GM12864 (cell line): ENCODE measurements around the gene KRT7.

ENCODE experiments used
- DNase-seq: peaks from one replicate; pipeline ENCODE4 v3.0.0-alpha.2; 2011; ENCODE audit warnings: low read depth
- H3K4me3 ChIP-seq: 2 replicates; pipeline ENCODE4 v1.5.1; 2011; ENCODE audit warnings: mild to moderate bottlenecking, low read depth, low read length, control low read depth
- TF ChIP-seq, protein P1 (sequence below): IDR thresholded peaks from 2 replicates; pipeline ENCODE4 v1.5.1; 2011; ENCODE audit warnings: low read depth, mild to moderate bottlenecking, moderate library complexity, low read length, control low read depth, inconsistent platforms; ENCODE audit errors: missing control alignments

The KRT7 gene

DNA sequence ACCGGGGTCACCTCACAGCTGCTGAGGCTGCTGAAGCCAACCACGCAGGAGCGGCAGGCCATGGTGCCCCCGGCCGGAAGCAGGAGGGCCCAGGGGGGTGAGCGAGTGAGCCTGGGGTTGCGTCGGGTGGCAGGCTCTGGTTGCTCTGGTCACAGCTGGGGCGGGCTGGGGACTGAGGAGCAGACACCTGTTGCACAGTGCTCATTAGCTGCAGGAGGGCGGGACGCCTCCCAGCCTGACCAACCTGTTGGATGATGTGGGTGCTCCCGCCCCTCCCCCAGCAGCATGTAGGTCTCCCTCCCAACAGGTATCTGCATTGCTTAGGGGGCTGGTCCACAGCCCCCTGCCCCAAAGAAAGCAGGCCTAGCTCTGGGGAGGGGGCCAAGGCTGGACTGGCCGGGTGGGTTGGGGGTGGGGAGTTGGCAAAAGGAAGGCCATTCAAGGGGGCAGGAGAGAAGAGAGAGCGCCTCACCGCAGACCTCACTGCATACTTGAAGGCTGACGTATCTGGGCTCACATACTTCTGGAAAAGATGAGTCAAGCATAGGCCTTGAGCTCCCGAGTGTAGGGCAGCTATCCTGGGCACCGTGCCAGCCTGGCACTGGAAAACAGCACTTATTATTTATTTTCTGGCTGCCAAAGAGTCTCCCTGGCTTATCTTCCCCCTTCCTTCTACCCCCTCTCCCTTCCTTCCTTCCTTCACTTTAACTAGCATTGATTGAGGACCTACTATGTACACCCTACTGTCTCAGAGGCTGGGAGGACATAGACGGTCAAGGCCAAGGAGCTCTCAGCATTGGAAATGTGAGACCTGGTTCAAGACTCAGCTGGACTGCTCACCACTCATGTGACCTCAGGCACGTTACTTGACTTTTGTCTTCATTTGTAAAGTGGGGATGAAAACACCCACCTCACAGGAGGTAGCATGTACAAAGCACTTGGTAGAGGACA, 40.9 kb upstream of the KRT7 start, which contains the start of gene KRT80:
Gene KRT80, minus strand, starts transcription at position 174 of the 951 bp plus-strand sequence. Its CDS starts 112 bp downstream, at position 62.
- DNase-seq, result no peak
- TF ChIP-seq, protein P1, sequence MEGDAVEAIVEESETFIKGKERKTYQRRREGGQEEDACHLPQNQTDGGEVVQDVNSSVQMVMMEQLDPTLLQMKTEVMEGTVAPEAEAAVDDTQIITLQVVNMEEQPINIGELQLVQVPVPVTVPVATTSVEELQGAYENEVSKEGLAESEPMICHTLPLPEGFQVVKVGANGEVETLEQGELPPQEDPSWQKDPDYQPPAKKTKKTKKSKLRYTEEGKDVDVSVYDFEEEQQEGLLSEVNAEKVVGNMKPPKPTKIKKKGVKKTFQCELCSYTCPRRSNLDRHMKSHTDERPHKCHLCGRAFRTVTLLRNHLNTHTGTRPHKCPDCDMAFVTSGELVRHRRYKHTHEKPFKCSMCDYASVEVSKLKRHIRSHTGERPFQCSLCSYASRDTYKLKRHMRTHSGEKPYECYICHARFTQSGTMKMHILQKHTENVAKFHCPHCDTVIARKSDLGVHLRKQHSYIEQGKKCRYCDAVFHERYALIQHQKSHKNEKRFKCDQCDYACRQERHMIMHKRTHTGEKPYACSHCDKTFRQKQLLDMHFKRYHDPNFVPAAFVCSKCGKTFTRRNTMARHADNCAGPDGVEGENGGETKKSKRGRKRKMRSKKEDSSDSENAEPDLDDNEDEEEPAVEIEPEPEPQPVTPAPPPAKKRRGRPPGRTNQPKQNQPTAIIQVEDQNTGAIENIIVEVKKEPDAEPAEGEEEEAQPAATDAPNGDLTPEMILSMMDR, result no peak
- H3K4me3 ChIP-seq, result no peak within 1 kb of the TSS

GRCh38 chr12:52193532-52193931, 39.5 kb upstream of the KRT7 start:
- no peak for DNase-seq
- no peak overlapping the region for H3K4me3 ChIP-seq
- TF ChIP-seq, protein P1, result no peak

GRCh38 chr12:52193991-52194390, 39.1 kb upstream of the KRT7 start:
- DNase-seq, result no peak

DNA sequence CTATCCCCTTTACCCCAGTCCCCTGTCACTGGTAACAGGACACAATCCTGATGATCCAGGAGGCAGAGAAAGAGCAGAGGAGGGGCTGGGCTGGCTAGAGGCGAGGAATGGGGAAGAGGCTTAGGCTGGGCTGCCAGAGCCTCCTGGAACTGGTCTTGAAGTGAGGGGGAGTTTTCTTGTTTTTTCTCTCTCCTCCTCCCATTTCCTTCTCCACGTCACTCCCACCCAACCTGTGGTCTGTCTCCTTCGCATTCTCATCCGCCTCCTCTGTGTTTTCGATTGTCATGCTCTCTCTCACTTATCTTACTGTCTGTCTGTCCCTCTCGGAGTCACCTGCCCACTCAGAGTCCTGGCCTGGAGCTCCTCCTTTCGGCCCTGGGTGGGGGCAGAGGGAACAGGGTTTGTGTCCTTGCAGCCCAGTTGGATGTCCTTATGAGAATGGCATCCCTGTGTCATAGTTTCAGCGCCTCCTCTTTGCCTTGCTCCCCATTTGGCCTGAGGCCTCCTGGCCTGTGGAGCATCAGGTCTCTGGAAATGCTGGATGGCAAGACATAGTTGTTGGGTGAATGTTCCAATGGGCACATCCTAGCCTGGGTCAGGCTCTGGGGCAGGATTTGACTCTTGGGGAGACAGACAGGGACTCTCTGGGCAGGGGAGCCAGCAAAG, 37.8 kb upstream of the KRT7 start:
- H3K4me3 ChIP-seq, result no peak overlapping the region
- DNase-seq, result no peak
- TF ChIP-seq, protein P1, result no peak

More at GRCh38 chr12:52193991-52194390, 39.1 kb upstream of the KRT7 start:
- TF ChIP-seq, protein P1, result no peak
- no peak overlapping the region for H3K4me3 ChIP-seq

GRCh38 chr12:52197371-52198231, 35.4 kb upstream of the KRT7 start:
- DNase-seq, result no peak
- no peak overlapping the region for H3K4me3 ChIP-seq
- TF ChIP-seq, protein P1, result no peak

- TF ChIP-seq, protein P1, result no peak
- H3K4me3 ChIP-seq, result no peak overlapping the region
- DNase-seq, result no peak
These were observed 34.4 kb upstream of the KRT7 start for GRCh38 chr12:52198454-52199215.
